Amygdala (tissue), 56 donors: ENCODE data around the gene CYP4F2.
"Not testable (repeated sequence)": the region's sequence is repeated elsewhere in the genome, so short reads cannot be mapped to it uniquely, and the experiment has no call there.

ENCODE experiments used
- DNase-seq, 56 donors: peaks; one replicate each; lab custom pipeline; 2025; lab: John Stamatoyannopoulos, UW

Gene CYP4F2, protein sequence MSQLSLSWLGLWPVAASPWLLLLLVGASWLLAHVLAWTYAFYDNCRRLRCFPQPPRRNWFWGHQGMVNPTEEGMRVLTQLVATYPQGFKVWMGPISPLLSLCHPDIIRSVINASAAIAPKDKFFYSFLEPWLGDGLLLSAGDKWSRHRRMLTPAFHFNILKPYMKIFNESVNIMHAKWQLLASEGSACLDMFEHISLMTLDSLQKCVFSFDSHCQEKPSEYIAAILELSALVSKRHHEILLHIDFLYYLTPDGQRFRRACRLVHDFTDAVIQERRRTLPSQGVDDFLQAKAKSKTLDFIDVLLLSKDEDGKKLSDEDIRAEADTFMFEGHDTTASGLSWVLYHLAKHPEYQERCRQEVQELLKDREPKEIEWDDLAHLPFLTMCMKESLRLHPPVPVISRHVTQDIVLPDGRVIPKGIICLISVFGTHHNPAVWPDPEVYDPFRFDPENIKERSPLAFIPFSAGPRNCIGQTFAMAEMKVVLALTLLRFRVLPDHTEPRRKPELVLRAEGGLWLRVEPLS

DNA sequence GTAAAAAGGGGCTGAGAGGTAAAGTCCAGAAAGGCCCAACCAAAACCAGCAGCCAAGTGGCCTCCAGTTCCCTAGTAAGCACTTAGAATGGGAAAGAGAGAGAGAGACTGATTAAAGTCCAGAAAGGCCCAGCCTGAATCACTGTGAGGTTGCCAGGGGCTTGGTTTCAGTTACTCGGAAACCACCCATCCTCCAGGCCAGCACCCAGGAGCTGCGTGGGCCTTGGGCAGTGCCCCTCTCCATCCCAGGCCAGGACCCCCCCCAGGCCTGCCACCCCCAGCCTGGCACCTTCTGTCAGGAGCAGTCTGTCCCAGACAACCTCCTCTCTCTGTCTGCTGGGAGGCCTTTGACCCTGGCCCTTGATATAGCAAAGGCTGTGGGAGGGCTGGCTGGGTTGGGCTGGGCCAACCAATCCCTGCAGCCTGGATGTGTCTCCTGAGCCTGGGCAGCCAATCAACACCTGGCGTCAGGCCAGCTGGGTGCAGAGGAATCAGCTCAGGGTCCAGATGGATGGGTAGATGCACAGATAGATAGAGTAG lies at the start of gene CYP4F2:
Gene CYP4F2, minus strand, starts transcription at position 337 of the 539 bp plus-strand sequence. CDS start 463 bp downstream, outside the sequence.
- DNase-seq, result peak in 1 of 56 donors; percentile 7

- no peak for DNase-seq
Observed at GRCh38 chr19:15945301-15945700, 47.4 kb upstream of the CYP4F2 start.

GRCh38 chr19:15944401-15944800 lies 46.5 kb upstream of the CYP4F2 start:
- no peak for DNase-seq

DNA sequence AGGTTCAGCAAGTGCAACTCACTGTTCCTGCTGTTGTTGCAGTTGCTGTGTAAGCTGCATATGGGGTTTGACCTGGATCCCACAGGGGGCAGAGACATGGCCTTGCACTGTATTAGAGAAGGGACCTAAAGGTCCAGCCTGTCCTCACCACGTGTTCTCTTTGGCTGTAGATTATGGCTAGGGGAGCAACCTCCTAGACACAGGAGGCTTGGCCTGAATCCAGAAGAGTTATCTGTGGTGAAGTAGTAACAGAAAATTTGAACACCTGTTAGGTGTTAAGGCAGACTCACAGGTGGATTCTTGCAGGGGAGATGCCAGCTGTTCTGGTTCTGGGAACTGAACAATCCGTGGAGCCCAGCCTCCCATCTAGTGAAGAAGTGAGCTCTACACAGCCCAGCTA lies 39.9 kb upstream of the CYP4F2 start:
- no peak for DNase-seq

DNA sequence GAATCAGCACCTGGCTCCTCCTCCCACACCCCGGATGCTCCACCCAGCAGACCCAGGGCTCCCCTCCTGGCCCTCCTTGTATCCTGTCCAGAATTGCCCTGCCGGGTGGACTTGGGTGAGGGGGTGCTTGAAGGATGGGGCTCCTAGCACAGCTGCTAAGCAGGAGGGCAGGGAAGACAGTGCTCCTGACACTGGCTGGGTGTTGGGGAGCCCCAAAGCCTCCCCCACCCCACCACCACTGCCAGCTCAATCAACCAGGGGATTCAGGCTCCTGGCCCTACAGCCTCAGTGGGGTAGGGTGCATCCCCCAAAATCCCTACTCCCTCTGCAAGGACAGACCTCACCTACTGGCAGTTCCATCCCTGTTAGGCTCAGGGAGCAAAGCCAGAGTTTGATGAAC lies 39.1 kb upstream of the CYP4F2 start:
- no peak for DNase-seq

- DNase-seq, result no peak
Observed at GRCh38 chr19:15936173-15936572, 38.3 kb upstream of the CYP4F2 start.

DNA sequence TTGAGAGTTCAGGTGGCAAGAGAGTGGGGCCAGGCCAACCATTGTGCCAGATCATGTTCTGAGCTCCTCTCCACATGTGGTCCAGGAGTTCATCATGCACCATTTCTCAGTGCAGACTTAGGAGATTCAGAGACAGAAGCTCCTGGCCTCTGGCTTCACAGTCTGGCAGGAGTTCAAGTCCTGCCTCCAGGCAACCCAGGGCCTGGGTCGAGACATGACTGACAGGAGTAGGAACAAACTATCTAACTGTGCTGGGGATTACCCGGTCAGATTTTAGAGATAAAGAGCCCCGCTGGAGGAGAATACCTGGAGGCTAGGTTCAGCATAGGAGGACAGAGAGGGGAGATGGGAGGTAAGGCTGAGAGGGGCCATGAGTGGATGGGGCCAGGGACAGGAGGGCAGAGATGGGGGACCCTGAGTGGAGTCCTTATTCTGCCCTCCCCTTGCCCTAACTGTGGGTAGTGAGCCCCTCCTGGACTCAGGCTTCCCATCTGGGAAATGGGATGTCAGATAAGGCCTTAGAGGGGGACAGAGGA lies 37.4 kb upstream of the CYP4F2 start:
- peak in 1 of 56 donors; percentile 8 for DNase-seq

- DNase-seq, result peak in 52 of 56 donors; percentile 3 to 79 (median 45)
Observed at GRCh38 chr19:15934332-15935078, 36.6 kb upstream of the CYP4F2 start, which contains the start of gene CYP4F11. CYP4F11 (minus strand) TSS chr19:15934529; CDS start chr19:15934408, 121 bp downstream.

DNA sequence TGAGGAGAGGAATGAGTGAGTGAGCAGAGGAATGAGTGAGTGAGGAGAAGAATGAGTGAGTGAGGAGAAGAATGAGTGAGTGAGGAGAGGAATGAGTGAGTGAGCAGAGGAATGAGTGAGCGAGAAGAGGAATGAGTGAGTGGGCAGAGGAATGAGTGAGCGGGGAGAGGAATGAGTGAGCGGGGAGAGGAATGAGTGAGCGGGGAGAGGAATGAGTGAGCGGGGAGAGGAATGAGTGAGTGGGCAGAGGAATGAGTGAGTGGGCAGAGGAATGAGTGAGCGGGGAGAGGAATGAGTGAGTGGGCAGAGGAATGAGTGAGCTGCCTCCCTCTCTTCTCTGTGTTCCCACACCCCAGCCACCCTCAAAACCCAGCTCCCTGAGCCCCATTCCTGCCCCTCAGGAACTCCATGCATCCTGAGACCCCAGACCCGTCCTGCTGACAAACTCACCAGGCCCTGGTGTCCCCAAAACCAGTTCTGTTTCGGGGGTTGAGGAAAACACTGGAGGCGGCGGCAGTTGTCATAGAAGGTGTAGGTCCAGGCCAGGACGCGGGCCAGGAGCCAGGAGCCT lies 36.0 kb upstream of the CYP4F2 start:
- not testable (repeated sequence) for DNase-seq

GRCh38 chr19:15928321-15928720 lies 30.4 kb upstream of the CYP4F2 start:
- no peak for DNase-seq

GRCh38 chr19:15926484-15926883 lies 28.6 kb upstream of the CYP4F2 start:
- no peak for DNase-seq

- no peak for DNase-seq
Observed at GRCh38 chr19:15923702-15924101, 25.8 kb upstream of the CYP4F2 start.

- no peak for DNase-seq
Observed at GRCh38 chr19:15922021-15922420, 24.1 kb upstream of the CYP4F2 start.

DNA sequence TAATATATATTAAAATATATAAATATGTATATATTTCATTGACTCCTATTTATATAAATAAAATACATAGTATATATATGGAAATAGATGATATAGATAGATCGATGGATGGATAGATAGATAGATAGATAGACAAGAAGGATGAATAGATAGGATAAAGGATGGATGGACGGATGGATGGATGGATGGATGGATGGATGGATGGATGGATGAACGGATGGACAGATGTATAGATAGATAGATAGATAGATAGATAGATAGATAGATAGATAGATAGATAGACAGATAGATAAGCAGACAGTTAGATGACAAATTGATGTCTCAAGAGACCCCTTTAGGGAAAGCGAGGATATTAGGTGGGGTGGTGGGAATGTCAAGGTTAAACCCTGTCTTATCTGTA lies 21.4 kb upstream of the CYP4F2 start:
- DNase-seq, result no peak

GRCh38 chr19:15915109-15915508 lies 17.2 kb upstream of the CYP4F2 start:
- DNase-seq, result no peak

- DNase-seq, result no peak
Observed at GRCh38 chr19:15913830-15914229, 16.0 kb upstream of the CYP4F2 start.

DNA sequence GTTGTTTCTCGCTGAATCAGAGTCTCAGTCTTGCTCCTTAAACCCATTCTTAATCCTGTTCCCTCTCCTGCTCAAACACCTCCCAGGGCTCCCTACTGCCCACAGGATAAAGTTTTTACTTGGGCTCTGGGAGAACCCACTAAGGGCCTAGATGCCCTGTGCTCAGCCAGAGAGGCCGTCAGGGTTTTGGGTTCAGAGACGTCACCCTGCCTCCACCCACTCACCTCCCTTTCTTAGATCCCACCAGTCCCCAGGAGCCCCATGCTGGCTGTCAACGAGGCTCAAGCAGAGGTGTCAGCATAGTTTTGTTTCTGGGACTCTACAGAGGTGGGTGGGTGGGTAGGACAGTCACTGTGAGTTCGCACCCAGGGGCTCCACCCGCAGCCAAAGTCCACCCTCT lies 15.5 kb upstream of the CYP4F2 start:
- DNase-seq, result no peak

DNA sequence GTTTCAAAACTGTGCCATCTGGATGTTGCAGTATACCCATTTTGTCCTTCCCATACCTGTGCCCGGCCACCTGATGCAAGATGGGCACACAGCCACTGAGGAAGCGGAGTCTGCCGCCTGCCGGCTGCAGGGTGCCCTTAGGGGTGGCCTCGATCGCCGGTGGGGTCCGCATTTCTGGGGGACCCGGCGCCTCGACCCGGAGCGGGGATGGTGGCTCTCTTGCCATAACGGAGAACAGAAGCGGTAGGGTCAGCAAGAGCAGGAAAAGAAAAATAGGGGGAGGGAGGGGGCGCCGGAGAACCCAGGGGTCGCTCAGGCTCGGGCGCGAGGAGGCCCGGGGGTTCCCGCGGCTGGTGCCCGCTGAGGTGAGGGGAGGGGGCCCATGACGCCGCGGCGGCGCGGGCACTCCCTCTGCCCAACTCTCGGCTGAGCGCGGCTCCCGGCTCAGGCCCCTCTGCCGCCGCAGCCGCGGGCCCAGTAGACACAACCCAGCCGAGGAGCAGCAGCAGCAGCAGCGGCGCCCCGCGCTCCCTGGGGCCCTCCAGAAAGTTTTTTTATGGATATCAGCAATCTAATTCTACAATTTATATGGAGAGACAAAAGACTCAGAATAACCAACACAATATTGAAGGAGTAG lies 13.8 kb upstream of the CYP4F2 start:
- no peak for DNase-seq

DNA sequence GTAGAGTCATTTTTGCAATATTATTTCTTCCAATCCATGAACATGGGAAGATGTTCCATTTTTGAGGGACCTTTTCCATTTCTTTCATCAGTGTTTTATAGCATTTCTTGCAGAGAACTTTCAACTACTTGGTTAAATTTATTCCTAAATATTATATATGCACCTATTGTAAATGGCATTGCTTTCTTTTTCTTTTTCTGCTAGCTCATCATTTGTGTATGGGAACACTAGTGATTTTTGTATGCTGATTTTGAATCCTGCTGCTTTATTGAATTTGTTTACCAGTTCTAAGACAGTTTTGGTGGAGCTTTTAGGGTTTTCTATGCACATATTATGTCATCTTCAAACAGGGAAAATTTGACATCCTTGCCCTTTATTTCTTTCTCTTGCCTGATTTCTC lies 7.2 kb upstream of the CYP4F2 start:
- DNase-seq, result no peak

- not testable (repeated sequence) for DNase-seq
Observed at GRCh38 chr19:15902898-15903297, 5.0 kb upstream of the CYP4F2 start.
